Neural progenitor cell (in vitro differentiated cells): ENCODE results near the gene ANXA1. TPM values are rescaled to one million over a fixed set of nuclear protein-coding genes. Genes with fewer than 3 reads are reported as not detected.

Experiments used
- DNase-seq: peaks from one replicate; pipeline ENCODE4 v3.0.0-alpha.2; 2016; ENCODE audit warnings: low spot score
- H2AFZ ChIP-seq: fragments of 200-600 bp; sonication (generic); replicated peaks from 2 replicates; pipeline ENCODE4 v1.6.1; 2016; ENCODE audit warnings: antibody characterized with exemption
- H3F3A ChIP-seq: fragments of 200-600 bp; sonication (generic); 2 replicates; pipeline ENCODE4 v1.6.1; 2016; ENCODE audit warnings: antibody characterized with exemption, low read depth
- H3K27ac ChIP-seq: fragments of 200-600 bp; sonication (generic); 2 replicates; pipeline ENCODE4 v1.5.1; 2016; ENCODE audit warnings: mild to moderate bottlenecking
- H3K27me3 ChIP-seq: fragments of 200-600 bp; sonication (generic); 2 replicates; pipeline ENCODE4 v1.6.1; 2016; ENCODE audit warnings: mild to moderate bottlenecking, moderate library complexity
- H3K36me3 ChIP-seq: fragments of 200-600 bp; sonication (generic); 2 replicates; pipeline ENCODE4 v1.5.1; 2016
- H3K4me1 ChIP-seq: fragments of 200-600 bp; sonication (generic); 2 replicates; pipeline ENCODE4 v1.6.1; 2016; ENCODE audit warnings: mixed run types
- H3K4me2 ChIP-seq: fragments of 200-600 bp; sonication (generic); 2 replicates; pipeline ENCODE4 v1.6.1; 2016
- H3K4me3 ChIP-seq: fragments of 200-600 bp; sonication (generic); 2 replicates; pipeline ENCODE4 v1.5.1; 2016
- H3K79me2 ChIP-seq: fragments of 200-600 bp; sonication (generic); 2 replicates; pipeline ENCODE4 v1.6.1; 2016; ENCODE audit warnings: low read depth
- H3K9ac ChIP-seq: fragments of 200-600 bp; sonication (generic); 2 replicates; pipeline ENCODE4 v1.6.1; 2016
- H3K9me3 ChIP-seq: fragments of 200-600 bp; sonication (generic); 2 replicates; pipeline ENCODE4 v1.5.1; 2016; ENCODE audit warnings: low read depth
- H4K20me1 ChIP-seq: fragments of 200-600 bp; sonication (generic); 2 replicates; pipeline ENCODE4 v1.6.1; 2016; ENCODE audit warnings: low read depth
- H3K27ac Mint-ChIP-seq: 3 replicates; pipeline ENCODE4 v1.8.0; 2021; ENCODE audit warnings: mixed read lengths
- H3K27me3 Mint-ChIP-seq: 2 replicates; pipeline ENCODE4 v1.8.0; 2022; ENCODE audit warnings: low read depth, mild to moderate bottlenecking, inconsistent platforms, moderate library complexity, mixed read lengths; ENCODE audit not compliant: insufficient read depth
- H3K36me3 Mint-ChIP-seq: 3 replicates; pipeline ENCODE4 v1.8.0; 2021; ENCODE audit warnings: mixed read lengths
- H3K4me1 Mint-ChIP-seq: 3 replicates; pipeline ENCODE4 v1.8.0; 2021; ENCODE audit warnings: mixed read lengths
- H3K4me3 Mint-ChIP-seq: 3 replicates; pipeline ENCODE4 v1.8.0; 2021; ENCODE audit warnings: mild to moderate bottlenecking, moderate library complexity, mixed read lengths
- H3K9me3 Mint-ChIP-seq: 3 replicates; pipeline ENCODE4 v1.8.0; 2020; ENCODE audit warnings: mixed read lengths
- EZH2 ChIP-seq: fragments of 200-600 bp; sonication (generic); IDR thresholded peaks from 2 replicates; pipeline ENCODE4 v1.6.1; 2017; ENCODE audit warnings: antibody characterized with exemption, mild to moderate bottlenecking, moderate library complexity
- EZH2phosphoT487 ChIP-seq: fragments of 200-600 bp; sonication (generic); IDR thresholded peaks from 2 replicates; pipeline ENCODE4 v1.6.1; 2017; ENCODE audit warnings: antibody characterized with exemption
- total RNA-seq: library from RNA; depleted of rRNA; stranded (reverse); fragments of >200 nt; gene quantifications from 2 replicates; pipeline ENCODE4 v1.2.3, GENCODE V29; 2015; ENCODE audit warnings: low replicate concordance
- TF ChIP-seq, protein P1 (sequence below): fragments of 200-600 bp; sonication (generic); IDR thresholded peaks from 2 replicates; pipeline ENCODE4 v1.5.1; 2017; ENCODE audit warnings: antibody characterized with exemption, mild to moderate bottlenecking

The ANXA1 gene
- total RNA-seq, 1 donor from 2014 or later = 0.47 TPM

DNA sequence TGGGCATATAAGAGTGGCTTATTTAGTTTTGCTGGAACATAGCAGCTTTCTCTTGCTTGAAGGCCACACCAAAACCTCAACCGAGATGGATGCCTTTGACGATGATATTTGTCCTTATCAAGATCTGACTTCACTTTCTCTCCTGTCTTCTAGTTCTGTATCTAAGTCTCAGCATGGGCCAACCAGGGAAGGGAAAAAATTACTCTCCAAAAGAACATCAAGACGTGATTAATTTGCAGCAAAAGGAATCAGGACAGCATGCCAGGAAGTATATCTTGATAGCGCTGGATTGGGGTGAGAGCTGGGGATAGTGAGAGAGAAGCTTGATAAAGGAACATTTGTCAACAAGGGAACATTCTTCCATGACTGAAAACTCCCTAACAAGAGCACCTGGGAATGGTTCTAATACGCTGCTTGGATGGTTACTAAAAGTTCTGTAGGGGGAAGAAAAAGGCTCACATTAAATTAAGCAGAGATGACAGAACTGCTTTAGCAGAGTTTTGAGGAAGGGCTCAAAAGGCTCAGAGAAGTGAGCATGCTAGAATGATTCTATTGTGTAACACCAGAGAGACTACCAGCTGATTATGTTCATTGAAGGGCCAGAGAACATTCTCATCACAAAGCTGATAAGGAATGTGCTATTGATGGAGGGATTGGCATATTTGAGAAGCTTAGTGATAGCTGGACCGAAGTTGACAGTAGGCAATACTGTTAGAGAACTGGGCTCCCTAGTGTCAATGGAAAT is 21.6 kb upstream of the ANXA1 start:
- peak overlapping the region; percentile 84 for H3K27ac ChIP-seq
- no peak overlapping the region for H3K9ac ChIP-seq
- H3K4me3 ChIP-seq = no peak overlapping the region
- no peaks in the 10 kb centered on the region for H3K79me2 ChIP-seq
- no peak overlapping the region for H3K4me3 Mint-ChIP-seq
- peaks cover 40% of the 10 kb centered on the region for H3K4me1 ChIP-seq
- H3K4me2 ChIP-seq = peak overlapping the region; percentile 37
- peak overlapping the region; percentile 51 for H3K27ac Mint-ChIP-seq
- H3K27me3 Mint-ChIP-seq = no peaks in the 10 kb centered on the region
- H3K9me3 ChIP-seq = no peaks in the 10 kb centered on the region
- no peaks in the 10 kb centered on the region for H3K27me3 ChIP-seq
- H3K4me1 Mint-ChIP-seq = peaks cover 41% of the 10 kb centered on the region
- no peak for TF ChIP-seq EZH2
- no peaks in the 10 kb centered on the region for H3K9me3 Mint-ChIP-seq
- no peaks in the 10 kb centered on the region for H3K36me3 Mint-ChIP-seq
- no peaks in the 10 kb centered on the region for H4K20me1 ChIP-seq
- H3F3A ChIP-seq = peaks cover 5% of the 10 kb centered on the region
- peak; percentile 74 for DNase-seq
- no peak overlapping the region for H2AFZ ChIP-seq
- H3K36me3 ChIP-seq = no peaks in the 10 kb centered on the region

GRCh38 chr9:73131461-73131860 is 20.2 kb upstream of the ANXA1 start:
- Histone ChIP-seq H3K4me1 (peaks cover 40% of the 10 kb centered on the region), H3K36me3 (no peaks in the 10 kb centered on the region), H3K27ac (no peak overlapping the region), H3F3A (peaks cover 5% of the 10 kb centered on the region), H3K4me2 (no peak overlapping the region), H3K27me3 (no peaks in the 10 kb centered on the region), H3K9ac (no peak overlapping the region), H3K79me2 (no peaks in the 10 kb centered on the region), H4K20me1 (no peaks in the 10 kb centered on the region), H3K4me3 (no peak overlapping the region), H3K9me3 (no peaks in the 10 kb centered on the region), H2AFZ (no peak overlapping the region)
- DNase-seq = no peak
- peak overlapping the region; percentile 68 for H3K27ac Mint-ChIP-seq
- no peaks in the 10 kb centered on the region for H3K9me3 Mint-ChIP-seq
- H3K27me3 Mint-ChIP-seq = no peaks in the 10 kb centered on the region
- TF ChIP-seq EZH2phosphoT487 = no peak
- TF ChIP-seq, protein P1, sequence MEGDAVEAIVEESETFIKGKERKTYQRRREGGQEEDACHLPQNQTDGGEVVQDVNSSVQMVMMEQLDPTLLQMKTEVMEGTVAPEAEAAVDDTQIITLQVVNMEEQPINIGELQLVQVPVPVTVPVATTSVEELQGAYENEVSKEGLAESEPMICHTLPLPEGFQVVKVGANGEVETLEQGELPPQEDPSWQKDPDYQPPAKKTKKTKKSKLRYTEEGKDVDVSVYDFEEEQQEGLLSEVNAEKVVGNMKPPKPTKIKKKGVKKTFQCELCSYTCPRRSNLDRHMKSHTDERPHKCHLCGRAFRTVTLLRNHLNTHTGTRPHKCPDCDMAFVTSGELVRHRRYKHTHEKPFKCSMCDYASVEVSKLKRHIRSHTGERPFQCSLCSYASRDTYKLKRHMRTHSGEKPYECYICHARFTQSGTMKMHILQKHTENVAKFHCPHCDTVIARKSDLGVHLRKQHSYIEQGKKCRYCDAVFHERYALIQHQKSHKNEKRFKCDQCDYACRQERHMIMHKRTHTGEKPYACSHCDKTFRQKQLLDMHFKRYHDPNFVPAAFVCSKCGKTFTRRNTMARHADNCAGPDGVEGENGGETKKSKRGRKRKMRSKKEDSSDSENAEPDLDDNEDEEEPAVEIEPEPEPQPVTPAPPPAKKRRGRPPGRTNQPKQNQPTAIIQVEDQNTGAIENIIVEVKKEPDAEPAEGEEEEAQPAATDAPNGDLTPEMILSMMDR = no peak
- no peak for TF ChIP-seq EZH2
- no peak overlapping the region for H3K4me3 Mint-ChIP-seq
- H3K36me3 Mint-ChIP-seq = no peaks in the 10 kb centered on the region
- H3K4me1 Mint-ChIP-seq = peaks cover 43% of the 10 kb centered on the region

- Mint-ChIP-seq H3K27me3 (no peaks in the 10 kb centered on the region), H3K4me3 (peak overlapping the region; percentile 2), H3K4me1 (peaks cover 48% of the 10 kb centered on the region), H3K36me3 (no peaks in the 10 kb centered on the region), H3K27ac (peak overlapping the region; percentile 68), H3K9me3 (no peaks in the 10 kb centered on the region)
- H3K27ac ChIP-seq = no peak overlapping the region
- H3K9ac ChIP-seq = no peak overlapping the region
- H3K4me3 ChIP-seq = no peak overlapping the region
- no peaks in the 10 kb centered on the region for H4K20me1 ChIP-seq
- peaks cover 5% of the 10 kb centered on the region for H3F3A ChIP-seq
- H3K4me2 ChIP-seq = peak overlapping the region; percentile 65
- H3K36me3 ChIP-seq = no peaks in the 10 kb centered on the region
- H3K4me1 ChIP-seq = peaks cover 43% of the 10 kb centered on the region
- no peaks in the 10 kb centered on the region for H3K9me3 ChIP-seq
- H3K79me2 ChIP-seq = no peaks in the 10 kb centered on the region
- no peaks in the 10 kb centered on the region for H3K27me3 ChIP-seq
- H2AFZ ChIP-seq = peak overlapping the region; percentile 68
- TF ChIP-seq, protein P1 = no peak
- no peak for TF ChIP-seq EZH2
- TF ChIP-seq EZH2phosphoT487 = no peak
- peak; percentile 60 for DNase-seq
Observed at GRCh38 chr9:73132034-73132776, 19.5 kb upstream of the ANXA1 start.
